ENCODE results near the gene PSMF1.

PSMF1 gene

DNA sequence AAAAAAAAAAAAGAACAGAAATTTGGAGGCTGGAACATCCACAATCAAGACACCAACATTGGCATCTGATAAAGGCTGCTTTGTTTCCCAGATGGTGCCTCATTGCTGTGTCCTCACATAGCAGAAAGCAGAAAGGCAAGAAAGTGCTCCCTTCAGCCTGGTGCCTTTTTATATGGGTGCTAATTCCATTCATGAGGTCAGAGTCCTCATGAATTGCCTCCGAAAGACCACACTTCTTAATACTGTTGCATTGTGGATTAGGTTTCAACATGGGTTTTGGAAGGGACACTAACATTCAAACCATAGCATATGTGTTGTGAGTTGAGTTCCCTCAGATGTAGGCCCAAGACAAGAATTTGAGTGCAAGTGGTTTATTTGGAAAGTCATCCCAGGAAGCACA is 76.8 kb downstream of the PSMF1 start:
- no peak for DNase-seq

DNA sequence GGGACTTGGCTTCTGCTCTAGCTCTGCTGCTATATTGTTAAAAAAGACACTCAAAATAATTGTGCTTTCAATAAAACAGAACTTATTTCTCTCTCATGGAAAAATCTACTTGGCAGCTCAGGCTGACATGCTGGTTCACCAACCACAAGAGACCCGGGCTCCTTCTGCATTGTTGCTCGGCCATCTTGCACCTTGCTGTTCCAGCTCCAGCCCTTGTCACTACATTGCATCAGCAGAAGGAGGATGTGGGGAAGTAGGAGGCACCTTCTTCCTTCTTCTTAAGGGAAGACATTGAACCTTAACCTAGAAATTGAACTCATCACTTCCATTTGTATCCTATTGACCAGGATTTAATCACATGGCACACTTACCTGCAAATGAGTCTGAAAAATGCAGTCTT is 78.2 kb downstream of the PSMF1 start:
- DNase-seq, result peak in 1 of 3 donors; percentile 32

DNA sequence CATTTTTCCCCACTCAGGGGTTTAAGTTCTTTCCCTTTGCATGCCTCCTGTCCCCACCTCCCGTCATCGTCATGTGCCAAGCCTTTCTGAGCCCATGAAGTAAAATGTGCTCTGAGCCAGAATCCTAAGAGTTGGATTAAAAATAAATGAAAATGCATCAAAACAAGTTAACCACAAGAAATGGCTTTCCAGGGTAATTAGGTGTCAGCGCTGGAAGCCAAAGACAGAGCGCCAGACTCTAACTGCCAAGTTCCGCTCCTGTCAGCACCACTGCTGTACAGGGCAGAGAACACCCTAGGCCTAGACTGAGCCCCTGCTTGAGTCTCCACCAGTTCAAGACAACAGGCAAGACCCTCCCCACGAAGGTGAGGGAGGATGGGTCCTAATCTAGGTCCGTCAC is 79.4 kb downstream of the PSMF1 start:
- no peak for DNase-seq

DNA sequence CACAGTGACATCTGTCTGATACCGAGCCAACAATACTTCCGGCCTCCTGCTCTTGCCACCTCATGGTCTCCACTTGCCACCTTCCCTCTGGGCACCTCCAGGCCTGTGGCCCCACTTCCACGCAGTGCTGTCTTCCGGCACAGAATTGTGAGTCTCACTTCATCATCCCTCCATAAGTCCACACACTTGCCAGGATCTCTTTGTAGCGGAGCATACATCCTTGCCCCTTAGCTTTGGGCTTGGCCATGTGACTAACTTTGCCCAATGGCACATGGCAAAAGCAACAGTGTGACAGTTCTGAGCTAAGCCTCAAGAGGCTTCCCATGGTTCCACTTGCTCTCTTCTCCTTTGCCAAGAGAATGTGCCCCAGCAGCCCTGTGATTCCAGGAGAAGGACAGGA is 80.3 kb downstream of the PSMF1 start:
- DNase-seq, result no peak

DNA sequence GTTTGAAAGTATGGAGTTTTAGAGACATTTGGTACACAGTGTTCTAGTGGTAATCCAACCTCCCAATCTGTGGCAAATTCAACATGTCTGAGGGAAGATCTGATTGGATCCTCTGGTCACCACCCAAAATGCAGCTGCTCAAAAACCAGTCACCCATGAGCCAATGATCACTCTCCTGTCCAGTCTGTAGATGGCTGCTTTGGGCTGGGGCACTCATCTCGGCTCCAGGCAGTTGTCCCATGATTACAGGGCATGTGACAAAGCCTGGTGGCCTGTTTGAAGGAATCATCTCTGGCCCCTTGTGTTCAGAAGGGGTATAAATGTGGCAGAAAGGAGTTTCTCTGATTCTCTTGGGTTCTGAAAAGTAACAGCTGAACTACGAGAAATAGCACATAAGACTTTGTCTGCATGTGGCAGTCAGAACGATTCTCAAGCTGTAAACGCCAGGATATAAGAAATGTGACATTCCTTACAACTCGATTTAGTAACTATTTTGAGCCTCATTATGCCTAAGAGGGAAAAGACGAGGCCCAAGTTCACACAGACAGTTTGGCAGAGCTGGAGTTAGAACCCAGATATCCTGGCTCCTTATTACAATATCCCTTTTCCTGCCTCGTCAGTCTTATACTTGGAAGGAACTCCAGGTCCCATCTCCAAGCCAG is 80.9 kb downstream of the PSMF1 start:
- DNase-seq, result no peak

DNA sequence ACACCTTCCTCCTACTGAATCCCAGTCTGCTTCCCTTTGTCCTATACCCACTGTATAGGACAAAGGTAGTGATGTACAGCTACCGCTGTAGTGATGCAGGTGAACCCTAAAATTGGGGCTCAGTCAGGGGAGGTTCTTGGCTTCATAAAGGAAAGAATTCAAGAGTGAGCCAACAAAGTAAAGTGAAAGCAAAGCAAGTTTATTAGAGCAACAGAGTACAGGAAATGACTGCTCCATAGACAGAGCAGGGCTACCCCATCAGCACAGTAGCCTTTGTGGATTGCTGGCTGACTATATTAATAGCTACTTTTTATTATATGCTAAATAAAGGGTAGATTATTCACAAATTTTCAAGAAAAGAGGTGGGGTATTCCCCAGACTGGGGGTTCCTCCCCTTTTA is 81.6 kb downstream of the PSMF1 start:
- no peak for DNase-seq

DNA sequence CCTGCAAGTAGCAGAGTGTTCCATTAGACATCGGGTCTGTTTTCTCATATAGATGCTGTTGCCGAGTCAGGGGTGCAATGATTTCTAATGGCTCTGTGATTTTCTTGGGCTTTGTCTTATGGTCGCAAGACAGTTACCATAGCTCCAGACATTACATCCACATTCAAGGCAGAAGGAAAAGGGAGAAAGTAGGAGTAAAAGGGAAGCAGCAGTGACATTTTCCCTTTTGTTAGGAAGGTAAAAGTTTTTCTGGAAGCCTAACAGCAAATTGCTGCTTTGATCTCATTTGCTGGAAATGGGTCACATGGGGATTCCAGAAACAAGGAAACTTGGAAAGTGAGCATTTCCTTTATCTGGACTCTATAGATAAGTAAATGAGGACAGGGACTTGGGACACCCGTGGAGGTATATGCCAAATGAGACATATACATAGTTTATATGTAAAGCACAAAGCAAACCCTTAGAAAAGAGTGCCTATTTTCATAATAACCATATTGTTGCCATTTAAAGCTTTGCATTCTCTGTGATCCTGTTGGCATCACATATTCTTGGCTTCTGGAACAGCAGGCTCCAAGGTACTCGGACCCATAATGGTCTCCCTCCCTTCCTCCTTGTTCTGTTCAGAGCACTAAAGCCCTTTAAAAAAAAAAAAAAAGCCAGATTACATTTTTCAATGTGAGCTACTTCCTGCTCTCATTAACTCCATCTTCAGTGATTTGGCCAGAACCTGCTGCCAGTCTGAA is 84.5 kb downstream of the PSMF1 start, which contains the start of gene C20orf202:
Gene C20orf202 (plus strand): TSS at position 693 of the 743 bp plus-strand sequence. CDS start 132 bp downstream, outside the sequence.
- no peak for DNase-seq

DNA sequence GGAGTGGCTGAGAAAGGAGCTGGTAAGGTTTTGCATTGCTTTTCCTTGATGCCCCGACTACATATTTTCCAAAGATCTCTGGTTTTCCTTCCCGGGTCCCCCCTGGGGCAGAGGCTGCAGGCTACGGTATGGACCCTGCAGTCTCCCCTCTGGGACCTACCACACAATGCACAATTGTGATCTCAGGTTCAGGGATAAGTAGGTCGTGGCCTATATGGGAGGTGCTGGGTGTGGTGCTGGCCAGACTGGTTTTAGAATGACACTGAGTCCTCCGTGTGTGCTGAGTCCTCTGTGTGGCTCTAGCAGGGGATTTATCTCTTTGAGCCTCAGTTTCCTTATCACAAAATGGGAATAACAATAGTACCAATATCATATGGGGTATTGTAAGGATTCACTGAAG is 85.2 kb downstream of the PSMF1 start:
- no peak for DNase-seq

DNA sequence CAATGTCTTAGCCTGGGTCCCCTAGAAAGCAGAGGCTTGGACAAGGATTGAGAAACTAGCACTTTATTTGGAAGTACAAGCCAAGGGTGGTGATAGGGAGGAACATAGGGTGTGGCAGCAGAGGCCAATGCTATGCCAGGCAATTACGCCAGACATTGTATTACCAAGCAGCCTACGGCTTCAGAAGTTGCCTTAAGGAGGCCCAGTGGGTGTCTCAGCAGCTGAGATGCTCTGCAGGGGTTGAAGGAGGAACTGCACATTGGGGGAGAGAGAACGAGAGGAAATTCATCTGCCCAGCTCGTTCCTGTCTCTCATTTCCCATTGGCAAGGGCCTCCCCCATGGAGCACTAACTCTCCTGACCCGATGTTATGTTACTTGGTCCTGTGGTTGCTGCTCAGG is 85.7 kb downstream of the PSMF1 start:
- peak in 2 of 3 donors; percentile 46 to 58 for DNase-seq

DNA sequence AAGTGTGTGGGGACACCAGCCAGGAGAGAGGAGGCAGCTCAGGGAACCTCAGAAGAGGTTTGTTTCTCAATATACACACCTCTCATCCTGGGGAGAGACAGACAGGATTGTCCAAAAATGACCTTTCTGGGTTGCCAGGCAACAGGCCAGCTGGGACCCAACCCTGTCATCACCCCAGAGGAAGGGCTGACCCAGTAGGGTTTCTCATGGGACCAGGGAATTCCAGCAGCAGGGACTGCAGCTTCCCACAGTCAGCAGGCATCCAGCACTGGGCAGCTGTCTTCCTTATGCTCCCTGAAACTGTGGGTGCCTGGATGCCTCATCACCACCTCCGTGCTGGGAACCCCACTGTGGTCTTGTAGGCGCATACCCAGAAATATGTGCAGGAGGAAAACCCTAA is 86.2 kb downstream of the PSMF1 start:
- DNase-seq, result peak in 1 of 3 donors; percentile 38

DNA sequence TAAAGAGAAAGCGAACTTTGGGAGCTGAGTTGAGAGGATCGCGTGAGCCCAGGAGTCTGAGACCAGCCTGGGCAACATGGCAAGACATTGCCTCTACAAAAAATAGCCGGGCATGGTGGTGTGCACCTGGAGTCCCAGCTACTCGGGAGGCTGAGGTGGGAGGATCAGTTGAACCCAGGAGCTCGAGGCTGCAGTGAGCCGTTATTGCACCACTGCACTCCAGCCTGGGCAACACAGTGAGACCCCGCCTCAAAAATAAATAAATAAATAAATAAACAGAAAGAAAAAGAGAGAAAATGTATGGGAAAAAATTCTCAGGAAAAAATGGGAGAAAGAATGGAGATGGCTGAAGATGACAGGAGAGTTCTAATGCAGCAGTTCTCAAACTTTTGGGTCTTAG is 87.4 kb downstream of the PSMF1 start:
- DNase-seq, result no peak

DNA sequence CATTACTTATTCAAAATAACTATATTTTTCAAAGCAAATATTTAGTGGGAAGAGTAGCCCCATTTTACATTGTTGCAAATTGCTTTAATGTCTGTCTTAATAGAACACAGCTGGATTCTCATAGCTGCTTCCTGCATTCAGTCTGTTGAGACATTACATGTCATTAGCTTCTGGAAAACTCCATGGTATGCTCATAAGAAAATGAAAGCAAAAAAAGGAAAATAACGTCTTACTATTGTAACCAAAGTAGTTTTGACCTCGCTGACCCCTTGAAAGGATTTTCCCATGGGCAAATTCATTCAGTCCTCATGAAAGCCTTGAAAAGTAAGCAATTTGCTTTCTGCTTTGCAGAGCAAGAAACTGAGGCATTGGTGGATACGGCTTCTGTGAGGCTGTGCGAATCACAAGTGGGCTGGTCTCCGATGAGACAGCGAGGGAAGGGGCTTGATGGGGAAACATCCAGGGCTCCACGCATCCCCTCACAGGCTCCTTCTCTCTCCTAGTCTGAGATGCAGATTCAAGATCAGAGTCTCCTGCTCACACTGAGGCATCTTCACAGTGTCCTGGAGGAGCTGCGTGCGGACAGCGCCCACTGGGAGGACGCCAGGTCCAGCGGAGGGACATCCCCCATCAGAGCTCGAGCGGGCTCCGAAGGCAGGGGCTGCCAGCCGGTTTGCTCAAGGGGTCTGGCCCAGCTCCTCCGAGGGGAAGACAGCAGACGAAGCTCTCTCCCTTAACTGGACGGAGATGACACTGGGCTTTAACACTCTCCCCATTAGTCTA is 88.2 kb downstream of the PSMF1 start:
- DNase-seq, result peak in 1 of 3 donors; percentile 28

DNA sequence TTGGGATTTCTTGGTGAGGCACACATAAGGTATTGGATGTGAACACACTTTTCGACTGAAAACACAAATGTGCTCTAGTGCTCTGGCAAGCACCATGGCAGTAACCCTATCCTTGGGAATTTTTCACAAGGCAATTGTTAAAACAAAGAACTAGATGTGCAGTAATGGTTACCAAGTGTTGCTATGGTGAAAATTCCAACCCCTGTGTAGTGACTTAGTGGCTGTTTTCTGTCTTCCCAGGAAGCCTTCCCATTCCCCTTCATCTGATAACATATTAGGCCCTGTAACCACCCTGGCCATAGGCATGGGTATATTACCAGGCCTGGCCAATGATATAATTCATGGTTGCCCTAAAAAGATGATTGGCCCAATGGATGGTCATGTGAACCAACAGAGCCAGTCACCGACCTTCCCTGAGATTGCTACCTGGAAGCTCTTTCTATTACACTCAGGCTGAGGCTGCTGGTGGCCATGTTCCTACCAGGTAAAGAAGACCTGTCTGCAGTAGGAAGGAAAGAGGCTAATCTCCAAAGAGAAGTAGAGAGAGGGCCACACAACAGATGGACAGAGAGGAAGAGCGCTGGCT is 89.0 kb downstream of the PSMF1 start:
- DNase-seq, result no peak

DNA sequence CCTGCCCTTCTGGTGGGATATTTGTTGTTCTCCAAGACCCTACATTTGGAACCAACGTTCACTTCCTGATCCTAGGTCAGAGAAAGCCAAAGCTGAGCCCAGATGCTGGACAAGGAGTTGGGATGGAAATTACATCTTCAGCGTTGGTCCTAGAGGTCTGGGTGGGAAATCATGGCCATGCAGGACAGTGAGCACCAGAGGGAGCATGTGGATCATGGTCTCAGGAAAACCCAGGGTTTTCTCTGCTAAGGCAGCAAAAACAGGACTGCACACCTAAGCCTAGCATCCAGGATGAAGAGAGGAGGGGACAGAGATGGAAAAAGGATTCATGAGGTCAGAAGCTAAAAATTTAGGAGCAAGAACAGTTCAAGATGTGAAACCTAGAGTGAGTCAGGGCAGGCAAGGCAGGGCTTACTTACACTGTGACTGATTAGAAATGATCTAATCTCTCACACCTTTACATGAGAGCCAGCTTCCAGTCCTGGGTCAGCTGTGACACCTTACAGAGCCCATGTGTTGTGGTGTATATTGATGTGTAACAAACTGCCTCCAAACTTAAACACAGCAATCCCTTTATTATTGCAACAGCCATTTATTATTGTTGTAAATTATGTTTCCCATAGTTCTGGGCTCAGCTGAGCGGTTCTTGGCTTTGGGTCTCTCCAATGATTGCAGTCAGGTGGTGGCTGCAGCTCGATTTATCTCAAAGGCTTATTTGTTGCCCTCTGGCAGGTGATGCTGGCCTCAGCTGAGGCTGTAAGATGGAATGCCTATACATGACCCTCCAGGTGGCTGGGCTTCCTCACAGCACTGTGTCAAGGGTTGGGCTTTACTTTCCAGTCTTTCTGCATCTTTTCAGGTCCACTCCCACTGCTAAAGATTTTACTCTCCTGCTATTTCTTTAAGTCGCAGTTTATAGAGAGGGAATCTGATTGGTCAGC is 91.3 kb downstream of the PSMF1 start:
- DNase-seq, result no peak

DNA sequence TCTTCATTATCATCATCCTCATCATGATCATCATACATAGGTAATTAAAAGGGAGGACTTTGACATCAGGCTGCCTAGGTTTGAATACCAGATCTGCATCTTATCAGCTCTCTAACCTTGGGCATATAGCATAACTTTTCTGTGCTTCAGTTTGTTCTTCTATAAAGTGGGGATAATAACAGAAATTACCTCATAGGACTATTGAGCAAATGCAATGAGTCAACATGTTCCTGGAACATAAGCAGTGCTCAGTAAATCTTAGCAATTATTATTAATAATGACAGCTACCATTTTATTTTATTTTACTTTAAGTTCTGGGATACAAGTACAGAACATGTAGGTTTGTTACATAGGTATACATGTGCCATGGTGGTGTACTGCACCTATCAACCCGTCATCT is 92.1 kb downstream of the PSMF1 start:
- peak; percentile 12 to 48 (median 43) for DNase-seq

DNA sequence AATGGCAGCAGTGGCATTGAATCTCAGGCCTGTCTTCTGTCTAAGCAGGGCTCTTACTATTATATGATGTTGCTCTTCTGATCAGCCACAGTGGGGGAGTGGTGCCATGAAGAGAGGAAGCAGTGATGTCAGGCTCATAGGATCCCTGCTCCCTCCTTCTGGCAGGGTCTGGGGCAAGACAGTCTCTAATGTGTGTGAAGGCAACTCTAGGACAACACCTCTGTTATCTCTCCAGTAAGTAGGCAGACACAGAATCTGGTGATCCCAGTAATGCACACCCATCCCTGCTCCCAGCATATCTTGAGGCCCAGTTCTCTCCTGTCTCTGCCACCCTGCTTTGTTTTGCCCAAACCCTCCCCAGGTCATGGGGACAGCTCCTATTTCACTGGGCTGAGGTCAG is 93.6 kb downstream of the PSMF1 start:
- peak; percentile 40 to 46 (median 42) for DNase-seq

DNA sequence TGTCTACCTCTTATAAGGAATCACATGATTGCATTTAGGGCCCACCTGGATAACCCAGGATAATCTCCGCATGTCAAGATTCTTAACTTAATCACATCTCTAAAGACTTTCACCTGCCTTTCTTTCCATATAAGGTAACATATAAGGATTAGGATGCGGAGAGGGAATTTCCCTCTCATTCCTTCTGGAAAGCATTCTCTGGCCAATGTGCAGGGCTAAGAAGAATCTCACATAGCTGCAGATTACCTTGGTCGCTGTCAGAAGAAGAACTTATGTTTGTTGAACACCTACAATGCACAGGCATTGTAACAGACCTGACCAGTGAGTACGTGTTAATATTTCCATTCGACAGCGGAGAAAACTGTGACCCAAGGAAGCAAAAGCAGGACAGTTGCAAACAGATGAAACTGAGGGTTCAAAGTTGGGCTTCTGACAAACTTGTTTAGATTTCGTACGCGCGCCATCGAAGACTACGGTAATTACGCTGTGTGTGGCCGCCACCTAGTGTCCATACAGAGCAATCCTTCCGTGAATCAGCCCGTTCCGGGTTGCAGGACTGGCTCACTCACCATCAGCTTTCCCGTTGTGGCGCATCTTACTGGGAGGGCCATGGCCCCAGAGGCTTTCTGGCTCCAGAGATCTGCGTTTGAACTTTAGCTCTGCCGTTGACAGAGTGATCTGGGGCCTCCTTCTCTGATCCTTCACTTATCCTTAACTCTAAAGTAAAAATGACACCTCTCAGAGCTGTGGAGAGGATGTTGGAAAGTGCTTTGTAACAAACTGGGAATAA is 94.4 kb downstream of the PSMF1 start:
- peak; percentile 81 to 86 (median 85) for DNase-seq

DNA sequence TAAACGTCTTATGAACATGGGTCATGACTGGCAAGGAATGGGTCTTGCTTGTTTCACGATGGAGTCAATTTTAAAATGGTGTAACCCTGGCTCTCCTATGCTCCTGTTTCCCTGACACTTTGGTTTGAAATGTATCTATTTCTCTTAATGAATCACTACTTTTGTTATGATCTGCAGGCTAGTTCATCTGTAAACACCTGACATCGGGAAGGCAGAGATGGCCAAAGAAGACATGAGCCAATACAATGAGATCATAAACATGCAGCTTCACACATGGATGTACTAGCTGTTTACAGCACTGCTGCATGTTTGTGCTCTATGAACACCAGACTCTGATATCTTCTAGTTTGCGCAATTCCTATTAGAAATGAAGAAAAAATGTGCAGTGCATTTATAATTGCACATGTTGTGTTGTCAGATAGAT is 96.4 kb downstream of the PSMF1 start:
- no peak for DNase-seq

DNA sequence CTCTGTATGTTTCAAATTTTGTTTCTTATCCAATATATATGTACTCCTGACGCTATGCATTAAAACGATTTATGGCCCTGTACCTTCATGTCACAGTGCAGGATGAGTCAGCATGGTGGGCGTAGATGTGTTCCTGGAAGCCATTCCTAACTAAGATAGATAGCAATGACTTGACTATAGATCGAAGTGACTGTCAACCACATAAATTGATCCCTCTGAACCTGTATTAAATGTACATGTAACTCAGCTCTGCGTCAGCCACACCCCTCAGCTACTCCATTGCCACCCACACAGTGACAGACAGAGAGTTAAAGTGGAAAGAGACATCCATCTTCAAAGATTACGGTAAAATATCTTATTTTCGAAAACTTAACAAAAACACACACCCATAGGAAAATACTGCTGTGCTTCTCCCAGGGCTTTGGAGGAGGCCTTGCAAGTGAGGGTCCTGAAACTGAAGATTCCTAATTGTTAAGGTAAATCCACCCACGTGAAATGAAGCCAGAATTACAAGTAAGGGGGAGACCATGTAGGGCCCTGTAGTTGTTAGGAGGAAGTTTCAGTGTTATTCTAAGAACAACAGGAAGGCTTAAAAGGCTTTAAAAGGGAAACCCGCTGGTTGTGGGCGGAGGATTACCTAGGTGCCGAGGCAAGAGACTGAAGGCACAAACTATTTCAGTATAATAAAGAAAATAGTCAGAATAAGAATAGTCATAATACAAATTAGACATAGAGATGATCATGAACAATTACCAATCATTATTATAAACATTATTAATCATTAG is 97.2 kb downstream of the PSMF1 start:
- DNase-seq, result peak in 2 of 3 donors; percentile 21 to 37
